ENCODE measurements around the gene SLC46A3. TPM values are rescaled to one million over a fixed set of nuclear protein-coding genes. Genes with fewer than 3 reads are reported as not detected.

The SLC46A3 gene
- total and polyA plus RNA-seq, 7 donors = 2.9 to 12.7 (median 5.8) TPM

DNA sequence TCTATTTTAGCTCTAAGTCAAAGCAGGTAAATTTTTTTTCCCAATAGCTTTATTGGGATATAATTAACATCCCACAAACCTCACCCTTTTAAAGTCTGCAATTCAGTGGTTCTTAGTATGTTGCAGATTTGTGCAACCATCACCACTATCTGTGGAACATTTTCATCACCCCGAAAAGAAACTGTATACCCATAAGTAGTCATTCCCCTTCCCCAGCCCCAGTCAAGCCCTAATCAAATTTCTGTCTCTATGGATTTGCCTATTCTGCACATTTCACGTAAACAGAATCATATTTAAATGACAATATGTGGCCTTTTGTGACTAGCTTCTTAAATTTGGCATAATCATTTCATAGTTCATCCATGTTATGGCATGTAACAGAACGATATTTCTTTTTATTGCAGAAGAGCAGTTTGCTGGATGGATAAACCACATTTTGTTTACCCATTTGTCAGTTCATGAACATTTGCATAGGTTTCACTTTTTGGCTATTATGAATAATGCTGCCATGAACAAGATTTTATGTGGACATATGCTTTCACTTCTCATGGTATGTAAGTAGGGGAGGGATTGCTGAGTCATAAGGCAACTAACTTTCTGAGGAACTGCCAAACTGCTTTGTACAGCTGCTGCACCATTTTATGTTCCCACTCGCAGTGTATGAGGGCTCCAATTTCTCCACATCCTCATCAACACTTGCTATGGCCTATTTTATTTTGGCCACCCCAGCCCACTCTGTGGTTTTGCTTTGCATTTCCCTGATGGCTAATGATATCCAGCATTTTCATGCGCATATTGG, 10.9 kb downstream of the SLC46A3 start:
- H3K4me3 ChIP-seq = no peak overlapping the region
- H3K36me3 ChIP-seq (ENCODE audit: insufficient read depth in 1 of 2, low read depth in 1 of 2) = peaks cover 0 to 55% of the 10 kb centered on the region in 2 donors
- H3K9me3 ChIP-seq = no peaks in the 10 kb centered on the region
- ATAC-seq (peak in 3 of 4 donors; percentile 59 to 73 (median 72)), DNase-seq (no peak)
- WGBS, 3 donors = 67 to 73% (median 68%) methylated on average over 5 of the region's 5 CpGs
- TF ChIP-seq, protein P1, sequence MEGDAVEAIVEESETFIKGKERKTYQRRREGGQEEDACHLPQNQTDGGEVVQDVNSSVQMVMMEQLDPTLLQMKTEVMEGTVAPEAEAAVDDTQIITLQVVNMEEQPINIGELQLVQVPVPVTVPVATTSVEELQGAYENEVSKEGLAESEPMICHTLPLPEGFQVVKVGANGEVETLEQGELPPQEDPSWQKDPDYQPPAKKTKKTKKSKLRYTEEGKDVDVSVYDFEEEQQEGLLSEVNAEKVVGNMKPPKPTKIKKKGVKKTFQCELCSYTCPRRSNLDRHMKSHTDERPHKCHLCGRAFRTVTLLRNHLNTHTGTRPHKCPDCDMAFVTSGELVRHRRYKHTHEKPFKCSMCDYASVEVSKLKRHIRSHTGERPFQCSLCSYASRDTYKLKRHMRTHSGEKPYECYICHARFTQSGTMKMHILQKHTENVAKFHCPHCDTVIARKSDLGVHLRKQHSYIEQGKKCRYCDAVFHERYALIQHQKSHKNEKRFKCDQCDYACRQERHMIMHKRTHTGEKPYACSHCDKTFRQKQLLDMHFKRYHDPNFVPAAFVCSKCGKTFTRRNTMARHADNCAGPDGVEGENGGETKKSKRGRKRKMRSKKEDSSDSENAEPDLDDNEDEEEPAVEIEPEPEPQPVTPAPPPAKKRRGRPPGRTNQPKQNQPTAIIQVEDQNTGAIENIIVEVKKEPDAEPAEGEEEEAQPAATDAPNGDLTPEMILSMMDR (IDR thresholded peaks at IDR 0.05) = no peak
- intact Hi-C loops (cut with DNase I) = loop anchor here in 1 of 2 donors (10.0 kb wide), 1 partner anchor 87 kb away; no protein-coding TSS in a partner anchor
- H3K27ac ChIP-seq = peak overlapping the region; percentile 63
- H3K4me1 ChIP-seq = peaks cover 9% of the 10 kb centered on the region
- H3K27me3 ChIP-seq (ENCODE audit: insufficient read depth in 3 of 3, low read length in 2 of 3) = no peaks in the 10 kb centered on the region

DNA sequence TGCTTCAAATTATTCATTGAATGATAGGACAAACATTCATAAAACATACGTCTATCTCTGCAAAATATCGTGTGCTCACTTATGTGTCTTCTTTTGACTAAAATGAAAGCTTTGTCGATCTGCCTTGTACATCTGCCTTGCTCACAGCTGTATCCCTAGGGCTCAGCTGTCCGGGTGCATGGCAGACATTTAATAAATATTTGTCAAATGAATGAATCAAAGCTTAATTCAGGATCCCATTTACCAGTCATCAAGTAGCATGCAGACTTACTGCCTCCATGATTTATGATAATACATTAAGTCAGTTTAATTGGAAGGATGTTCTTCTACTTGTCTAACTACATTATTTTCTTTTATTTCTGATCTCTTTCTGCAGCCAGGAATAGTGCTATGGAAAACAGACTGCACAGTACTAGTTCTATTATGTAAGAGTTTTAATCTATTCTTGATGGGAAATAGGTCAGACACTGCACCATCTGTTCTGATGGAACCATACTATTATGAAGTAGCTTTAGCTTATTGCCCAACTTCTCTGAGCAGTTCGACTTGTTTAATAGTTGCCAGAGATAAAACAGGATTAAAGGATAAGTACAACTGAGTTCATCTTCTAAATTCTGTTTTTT, 13.2 kb downstream of the SLC46A3 start:
- 59 to 72% (median 62%) methylated on average over 5 of the region's 5 CpGs for WGBS, 3 donors
- ATAC-seq = peak; percentile 51 to 80 (median 70)
- Histone ChIP-seq H3K4me3 (no peak overlapping the region), H3K27me3 (ENCODE audit: insufficient read depth in 3 of 3, low read length in 2 of 3) (no peaks in the 10 kb centered on the region), H3K27ac (no peak overlapping the region), H3K9me3 (no peaks in the 10 kb centered on the region), H3K36me3 (ENCODE audit: insufficient read depth in 1 of 2, low read depth in 1 of 2) (peaks cover 0 to 68% of the 10 kb centered on the region in 2 donors), H3K4me1 (peaks cover 9% of the 10 kb centered on the region)
- TF ChIP-seq, protein P1 (IDR thresholded peaks at IDR 0.05) = no peak
- no peak for DNase-seq
- intact Hi-C loops (cut with DNase I) = loop anchor here in 1 of 2 donors (10.0 kb wide), 1 partner anchor 89 kb away; no protein-coding TSS in a partner anchor

DNA sequence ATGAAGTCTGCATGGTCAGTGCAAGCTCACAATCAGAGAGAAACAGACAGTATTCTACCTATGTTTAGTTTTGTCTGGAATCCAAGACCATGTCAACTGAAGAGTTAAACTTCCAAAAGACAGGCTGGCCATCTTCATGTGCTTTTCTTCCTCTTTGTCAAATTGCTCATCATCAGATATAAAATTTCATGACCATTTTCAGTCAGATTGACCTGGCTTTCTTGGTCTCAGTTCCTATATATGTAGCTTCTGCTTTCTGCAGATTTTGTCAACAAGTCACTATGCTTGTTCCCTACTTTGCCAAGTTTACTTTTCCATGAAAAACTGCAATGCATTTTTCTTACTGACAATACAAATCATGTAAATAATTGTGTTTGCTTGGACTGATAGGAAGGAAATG, 13.9 kb downstream of the SLC46A3 start:
- TF ChIP-seq, protein P1 (IDR thresholded peaks at IDR 0.05) = no peak
- no peak overlapping the region for H3K4me3 ChIP-seq
- no peaks in the 10 kb centered on the region for H3K27me3 ChIP-seq (ENCODE audit: insufficient read depth in 3 of 3, low read length in 2 of 3)
- ATAC-seq = no peak
- DNase-seq = no peak
- peaks cover 9% of the 10 kb centered on the region for H3K4me1 ChIP-seq
- H3K9me3 ChIP-seq = no peaks in the 10 kb centered on the region
- H3K36me3 ChIP-seq (ENCODE audit: insufficient read depth in 1 of 2, low read depth in 1 of 2) = peaks cover 5 to 69% of the 10 kb centered on the region in 2 donors
- H3K27ac ChIP-seq = no peak overlapping the region
- intact Hi-C loops (cut with DNase I) = loop anchor here in 1 of 2 donors (10.0 kb wide), 1 partner anchor 90 kb away; no protein-coding TSS in a partner anchor

DNA sequence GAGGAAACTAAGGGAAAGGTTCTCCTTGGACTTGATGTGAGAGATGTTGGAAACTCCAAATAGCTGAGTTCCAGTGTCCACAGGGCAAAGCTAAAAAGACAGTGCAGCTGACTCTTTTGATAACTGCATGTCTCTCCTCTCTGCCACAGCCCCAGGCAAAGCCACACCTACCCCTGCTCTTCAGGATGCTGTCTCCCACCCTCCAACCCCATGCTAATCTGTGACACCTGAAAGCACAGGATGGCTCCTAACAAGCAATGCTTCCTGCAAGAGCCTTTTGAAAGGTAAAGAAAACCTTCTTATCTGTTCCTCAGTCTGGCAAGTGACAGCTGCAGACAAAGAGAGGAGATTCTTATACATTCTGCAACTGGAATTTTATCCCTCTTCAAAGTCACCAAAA, 14.5 kb downstream of the SLC46A3 start:
- Histone ChIP-seq H3K9me3 (no peaks in the 10 kb centered on the region), H3K27me3 (ENCODE audit: insufficient read depth in 3 of 3, low read length in 2 of 3) (no peaks in the 10 kb centered on the region), H3K4me1 (peaks cover 9% of the 10 kb centered on the region), H3K27ac (no peak overlapping the region), H3K4me3 (no peak overlapping the region), H3K36me3 (ENCODE audit: insufficient read depth in 1 of 2, low read depth in 1 of 2) (peaks cover 5 to 70% of the 10 kb centered on the region in 2 donors)
- no peak for DNase-seq
- ATAC-seq = no peak
- intact Hi-C loops (cut with DNase I) = loop anchor here in 1 of 2 donors (10.0 kb wide), 1 partner anchor 91 kb away; no protein-coding TSS in a partner anchor
- TF ChIP-seq, protein P1 (IDR thresholded peaks at IDR 0.05) = no peak

All from psoas muscle (tissue), 8 donors.